ENCODE results near the gene MAD1L1.

- TF ChIP-seq, protein P1, sequence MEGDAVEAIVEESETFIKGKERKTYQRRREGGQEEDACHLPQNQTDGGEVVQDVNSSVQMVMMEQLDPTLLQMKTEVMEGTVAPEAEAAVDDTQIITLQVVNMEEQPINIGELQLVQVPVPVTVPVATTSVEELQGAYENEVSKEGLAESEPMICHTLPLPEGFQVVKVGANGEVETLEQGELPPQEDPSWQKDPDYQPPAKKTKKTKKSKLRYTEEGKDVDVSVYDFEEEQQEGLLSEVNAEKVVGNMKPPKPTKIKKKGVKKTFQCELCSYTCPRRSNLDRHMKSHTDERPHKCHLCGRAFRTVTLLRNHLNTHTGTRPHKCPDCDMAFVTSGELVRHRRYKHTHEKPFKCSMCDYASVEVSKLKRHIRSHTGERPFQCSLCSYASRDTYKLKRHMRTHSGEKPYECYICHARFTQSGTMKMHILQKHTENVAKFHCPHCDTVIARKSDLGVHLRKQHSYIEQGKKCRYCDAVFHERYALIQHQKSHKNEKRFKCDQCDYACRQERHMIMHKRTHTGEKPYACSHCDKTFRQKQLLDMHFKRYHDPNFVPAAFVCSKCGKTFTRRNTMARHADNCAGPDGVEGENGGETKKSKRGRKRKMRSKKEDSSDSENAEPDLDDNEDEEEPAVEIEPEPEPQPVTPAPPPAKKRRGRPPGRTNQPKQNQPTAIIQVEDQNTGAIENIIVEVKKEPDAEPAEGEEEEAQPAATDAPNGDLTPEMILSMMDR (IDR thresholded peaks at IDR 0.05): no peak
- TF ChIP-seq POLR2AphosphoS5 (IDR thresholded peaks at IDR 0.05): no peak
Measured at GRCh38 chr7:2150445-2150815, 82.3 kb downstream of the MAD1L1 start.
